ENCODE data around the gene ADGRD1. TPM values are rescaled to one million over a fixed set of nuclear protein-coding genes. Genes with fewer than 3 reads are reported as not detected.

Gene ADGRD1
- total RNA-seq, 1 experiment from 2014 or later, result 0.77 TPM

- no peak for ATAC-seq
- no peak overlapping the region for H3K27ac Mint-ChIP-seq
- H3K27me3 Mint-ChIP-seq (ENCODE audit: low read depth), result peaks cover 9% of the 10 kb centered on the region
- ChIA-PET CTCF (interaction anchor here (3.5 to 3.6 kb wide), 2 partner anchors 187 to 215 kb away, joined by 27 to 37 read pairs; no protein-coding TSS in a partner anchor), POLR2A (no interaction called here)
- peaks cover 28% of the 10 kb centered on the region for H3K9me3 Mint-ChIP-seq
- DNase-seq (ENCODE audit: low spot score), result no peak
- no peaks in the 10 kb centered on the region for H3K36me3 Mint-ChIP-seq
- TF ChIP-seq MXD4 (CRISPR knock-in tag; IDR thresholded peaks at IDR 0.05; ENCODE audit: borderline replicate concordance) (no peak), ETV6 (CRISPR knock-in tag; IDR thresholded peaks at IDR 0.05) (no peak), NR2C2 (CRISPR knock-in tag; IDR thresholded peaks at IDR 0.05) (no peak)
- TF ChIP-seq, protein P1, sequence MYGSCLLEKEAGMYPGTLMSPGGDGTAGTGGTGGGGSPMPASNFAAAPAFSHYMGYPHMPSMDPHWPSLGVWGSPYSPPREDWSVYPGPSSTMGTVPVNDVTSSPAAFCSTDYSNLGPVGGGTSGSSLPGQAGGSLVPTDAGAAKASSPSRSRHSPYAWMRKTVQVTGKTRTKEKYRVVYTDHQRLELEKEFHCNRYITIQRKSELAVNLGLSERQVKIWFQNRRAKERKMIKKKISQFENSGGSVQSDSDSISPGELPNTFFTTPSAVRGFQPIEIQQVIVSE (CRISPR knock-in tag; IDR thresholded peaks at IDR 0.05; ENCODE audit: borderline replicate concordance), result no peak
- H3K4me1 Mint-ChIP-seq, result peaks cover 8% of the 10 kb centered on the region
- H3K4me3 Mint-ChIP-seq, result no peak overlapping the region
Measured at GRCh38 chr12:130917607-130918006, 36.1 kb upstream of the ADGRD1 start.

DNA sequence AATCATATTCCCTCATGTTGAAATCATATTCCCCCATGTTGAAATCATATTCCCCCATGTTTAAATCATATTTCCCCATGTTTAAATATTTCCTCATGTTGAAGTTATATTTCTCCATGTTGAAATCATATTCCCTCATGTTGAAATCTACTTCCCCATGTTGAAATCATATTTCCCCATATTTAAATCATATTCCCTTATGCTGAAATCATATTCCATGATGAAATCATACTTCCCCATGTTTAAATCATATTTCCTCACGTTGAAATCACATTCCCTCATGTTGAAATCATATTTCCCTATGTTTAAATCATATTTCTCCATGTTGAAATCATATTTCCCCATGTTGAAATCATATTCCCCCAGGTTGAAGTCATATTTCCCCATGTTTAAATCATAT is 34.6 kb upstream of the ADGRD1 start:
- no peak overlapping the region for H3K4me3 Mint-ChIP-seq

More for the DNA sequence above, 34.6 kb upstream of the ADGRD1 start:
- no peaks in the 10 kb centered on the region for H3K36me3 Mint-ChIP-seq
- peaks cover 21% of the 10 kb centered on the region for H3K9me3 Mint-ChIP-seq
- POLR2A ChIA-PET, result no interaction called here
- no peak overlapping the region for H3K27ac Mint-ChIP-seq
- H3K4me1 Mint-ChIP-seq, result peaks cover 8% of the 10 kb centered on the region
- TF ChIP-seq ZSCAN18 (CRISPR knock-in tag; IDR thresholded peaks at IDR 0.05) (no peak), ZNF219 (CRISPR knock-in tag; IDR thresholded peaks at IDR 0.05; ENCODE audit: borderline replicate concordance) (no peak), FOXJ3 (CRISPR knock-in tag; IDR thresholded peaks at IDR 0.05; ENCODE audit: borderline replicate concordance) (no peak), RORB (CRISPR knock-in tag; IDR thresholded peaks at IDR 0.05) (no peak), GTF2I (CRISPR knock-in tag; conservative IDR thresholded peaks at IDR 0.05) (no peak), EMX1 (CRISPR knock-in tag; IDR thresholded peaks at IDR 0.05) (no peak), ESRRA (CRISPR knock-in tag; IDR thresholded peaks at IDR 0.05; ENCODE audit: borderline replicate concordance) (no peak), ZBTB21 (CRISPR knock-in tag; IDR thresholded peaks at IDR 0.05; ENCODE audit: borderline replicate concordance) (no peak), JAZF1 (CRISPR knock-in tag; IDR thresholded peaks at IDR 0.05) (no peak), TEAD1 (CRISPR knock-in tag; IDR thresholded peaks at IDR 0.05) (no peak), ZNF281 (CRISPR knock-in tag; IDR thresholded peaks at IDR 0.05) (no peak), KAT7 (CRISPR knock-in tag; IDR thresholded peaks at IDR 0.05; ENCODE audit: borderline replicate concordance) (no peak), ATF1 (CRISPR knock-in tag; IDR thresholded peaks at IDR 0.05) (no peak), HMGA2 (CRISPR knock-in tag; IDR thresholded peaks at IDR 0.05) (no peak)
- TF ChIP-seq, protein P2, sequence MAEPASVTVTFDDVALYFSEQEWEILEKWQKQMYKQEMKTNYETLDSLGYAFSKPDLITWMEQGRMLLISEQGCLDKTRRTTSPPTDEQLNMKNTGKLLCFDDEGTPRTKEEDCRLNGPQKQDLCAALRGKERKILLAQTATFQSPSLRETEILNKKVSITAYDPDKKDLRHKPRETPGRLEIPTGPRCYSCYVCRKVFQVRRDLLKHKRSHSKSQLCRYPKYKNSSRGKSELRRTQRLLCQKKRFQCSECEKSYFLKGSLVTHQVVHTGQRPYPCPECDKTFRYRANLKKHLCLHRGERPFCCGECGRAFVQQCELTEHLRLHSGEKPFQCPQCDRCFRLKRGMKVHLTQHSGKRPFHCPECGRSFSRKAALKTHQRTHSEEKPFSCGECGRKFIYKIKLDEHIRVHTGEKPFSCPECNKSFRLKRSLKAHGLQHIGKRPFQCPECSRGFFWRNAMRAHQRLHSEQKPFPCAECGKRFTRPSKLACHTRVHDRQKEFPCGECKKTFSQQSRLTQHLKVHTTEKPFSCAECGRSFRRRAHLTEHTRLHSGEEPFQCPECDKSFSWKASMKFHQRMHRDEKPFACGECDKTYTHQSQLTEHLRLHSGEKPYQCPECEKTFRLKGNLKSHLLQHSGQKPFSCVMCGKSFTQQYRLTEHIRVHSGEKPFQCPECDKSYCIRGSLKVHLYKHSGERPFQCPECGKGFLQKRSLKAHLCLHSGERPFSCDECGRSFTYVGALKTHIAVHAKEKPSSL (CRISPR knock-in tag; conservative IDR thresholded peaks at IDR 0.05), result no peak
- TF ChIP-seq, protein P3, sequence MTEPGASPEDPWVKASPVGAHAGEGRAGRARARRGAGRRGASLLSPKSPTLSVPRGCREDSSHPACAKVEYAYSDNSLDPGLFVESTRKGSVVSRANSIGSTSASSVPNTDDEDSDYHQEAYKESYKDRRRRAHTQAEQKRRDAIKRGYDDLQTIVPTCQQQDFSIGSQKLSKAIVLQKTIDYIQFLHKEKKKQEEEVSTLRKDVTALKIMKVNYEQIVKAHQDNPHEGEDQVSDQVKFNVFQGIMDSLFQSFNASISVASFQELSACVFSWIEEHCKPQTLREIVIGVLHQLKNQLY (CRISPR knock-in tag; IDR thresholded peaks at IDR 0.05), result no peak
- TF ChIP-seq, protein P4, sequence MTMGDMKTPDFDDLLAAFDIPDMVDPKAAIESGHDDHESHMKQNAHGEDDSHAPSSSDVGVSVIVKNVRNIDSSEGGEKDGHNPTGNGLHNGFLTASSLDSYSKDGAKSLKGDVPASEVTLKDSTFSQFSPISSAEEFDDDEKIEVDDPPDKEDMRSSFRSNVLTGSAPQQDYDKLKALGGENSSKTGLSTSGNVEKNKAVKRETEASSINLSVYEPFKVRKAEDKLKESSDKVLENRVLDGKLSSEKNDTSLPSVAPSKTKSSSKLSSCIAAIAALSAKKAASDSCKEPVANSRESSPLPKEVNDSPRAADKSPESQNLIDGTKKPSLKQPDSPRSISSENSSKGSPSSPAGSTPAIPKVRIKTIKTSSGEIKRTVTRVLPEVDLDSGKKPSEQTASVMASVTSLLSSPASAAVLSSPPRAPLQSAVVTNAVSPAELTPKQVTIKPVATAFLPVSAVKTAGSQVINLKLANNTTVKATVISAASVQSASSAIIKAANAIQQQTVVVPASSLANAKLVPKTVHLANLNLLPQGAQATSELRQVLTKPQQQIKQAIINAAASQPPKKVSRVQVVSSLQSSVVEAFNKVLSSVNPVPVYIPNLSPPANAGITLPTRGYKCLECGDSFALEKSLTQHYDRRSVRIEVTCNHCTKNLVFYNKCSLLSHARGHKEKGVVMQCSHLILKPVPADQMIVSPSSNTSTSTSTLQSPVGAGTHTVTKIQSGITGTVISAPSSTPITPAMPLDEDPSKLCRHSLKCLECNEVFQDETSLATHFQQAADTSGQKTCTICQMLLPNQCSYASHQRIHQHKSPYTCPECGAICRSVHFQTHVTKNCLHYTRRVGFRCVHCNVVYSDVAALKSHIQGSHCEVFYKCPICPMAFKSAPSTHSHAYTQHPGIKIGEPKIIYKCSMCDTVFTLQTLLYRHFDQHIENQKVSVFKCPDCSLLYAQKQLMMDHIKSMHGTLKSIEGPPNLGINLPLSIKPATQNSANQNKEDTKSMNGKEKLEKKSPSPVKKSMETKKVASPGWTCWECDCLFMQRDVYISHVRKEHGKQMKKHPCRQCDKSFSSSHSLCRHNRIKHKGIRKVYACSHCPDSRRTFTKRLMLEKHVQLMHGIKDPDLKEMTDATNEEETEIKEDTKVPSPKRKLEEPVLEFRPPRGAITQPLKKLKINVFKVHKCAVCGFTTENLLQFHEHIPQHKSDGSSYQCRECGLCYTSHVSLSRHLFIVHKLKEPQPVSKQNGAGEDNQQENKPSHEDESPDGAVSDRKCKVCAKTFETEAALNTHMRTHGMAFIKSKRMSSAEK (CRISPR knock-in tag; IDR thresholded peaks at IDR 0.05; ENCODE audit: borderline replicate concordance), result no peak
- DNase-seq (ENCODE audit: low spot score) (no peak), ATAC-seq (no peak)
- CTCF ChIA-PET, result interaction anchor here (1.1 kb wide), 1 partner anchor 197 kb away, joined by 4 read pairs; no protein-coding TSS in a partner anchor
- peaks cover 9% of the 10 kb centered on the region for H3K27me3 Mint-ChIP-seq (ENCODE audit: low read depth)

Data from WTC11 (cell line).